KG1 (cell line): ENCODE measurements around the gene HTR3C.
"Not testable (repeated sequence)": the region's sequence is repeated elsewhere in the genome, so short reads cannot be mapped to it uniquely, and the experiment has no call there.

Source experiments
- DNase-seq: peaks from one replicate; lab custom pipeline; 2025; lab: John Stamatoyannopoulos, UW

The HTR3C gene

GRCh38 chr3:184031187-184031792 lies 21.6 kb upstream of the HTR3C start, which contains the start of gene HTR3D:
TSS of gene HTR3D (plus strand) at chr3:184031742. CDS start at chr3:184031742, 0 bp downstream.
- DNase-seq = no peak

GRCh38 chr3:184037816-184038215 lies 15.0 kb upstream of the HTR3C start:
- DNase-seq = no peak

DNA sequence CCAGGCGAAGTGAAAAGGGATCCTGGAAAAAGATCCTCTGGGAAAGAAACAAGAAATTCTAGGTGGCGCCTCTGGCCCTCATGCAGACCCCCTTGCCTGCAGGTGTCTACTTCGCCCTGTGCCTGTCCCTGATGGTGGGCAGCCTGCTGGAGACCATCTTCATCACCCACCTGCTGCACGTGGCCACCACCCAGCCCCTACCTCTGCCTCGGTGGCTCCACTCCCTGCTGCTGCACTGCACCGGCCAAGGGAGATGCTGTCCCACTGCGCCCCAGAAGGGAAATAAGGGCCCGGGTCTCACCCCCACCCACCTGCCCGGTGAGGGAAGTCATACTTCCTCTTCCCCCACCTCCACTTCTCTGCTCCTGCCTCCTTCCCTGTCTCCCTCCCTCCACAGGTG lies 14.5 kb upstream of the HTR3C start:
- DNase-seq = not testable (repeated sequence)

DNA sequence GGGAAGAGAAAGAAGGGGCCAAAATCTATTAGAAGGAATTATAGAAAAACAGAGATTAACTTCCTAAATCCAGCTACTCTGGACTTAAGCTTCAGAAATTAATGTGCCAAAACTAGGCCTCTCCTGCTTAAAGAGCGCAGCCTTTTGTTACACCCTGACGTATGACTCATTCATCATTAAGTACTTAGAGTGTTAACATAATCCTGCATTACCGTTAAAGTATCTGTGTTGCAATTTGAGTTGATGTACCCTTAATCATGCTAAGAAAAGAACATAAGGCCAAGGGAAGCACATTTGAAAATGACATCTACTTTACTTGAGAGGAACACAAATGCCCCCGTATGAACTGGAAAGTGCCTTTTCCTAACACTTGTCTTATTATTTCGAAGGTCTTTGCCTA lies 13.4 kb upstream of the HTR3C start:
- no peak for DNase-seq

DNA sequence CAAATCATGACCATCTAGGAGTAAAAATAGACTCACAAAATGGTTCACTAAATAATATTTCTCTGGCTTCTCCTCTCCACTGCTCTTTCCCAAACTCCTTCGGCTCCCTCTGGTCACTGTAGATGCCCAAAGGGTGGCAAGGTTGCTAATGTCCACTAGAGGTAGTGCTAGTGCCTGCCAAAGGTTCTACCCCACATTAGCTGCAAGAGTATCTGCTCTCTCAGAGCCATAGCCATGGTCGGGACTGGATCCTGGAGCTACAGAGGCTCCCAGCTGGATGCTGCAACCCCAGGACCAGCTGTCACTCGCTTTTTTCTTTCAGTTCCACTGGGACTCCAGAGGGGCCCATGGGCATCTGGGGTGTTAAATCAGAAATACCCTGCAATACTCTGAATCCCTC lies 12.8 kb upstream of the HTR3C start:
- DNase-seq = no peak

- DNase-seq = no peak
Observed at GRCh38 chr3:184042617-184043016, 10.2 kb upstream of the HTR3C start.

DNA sequence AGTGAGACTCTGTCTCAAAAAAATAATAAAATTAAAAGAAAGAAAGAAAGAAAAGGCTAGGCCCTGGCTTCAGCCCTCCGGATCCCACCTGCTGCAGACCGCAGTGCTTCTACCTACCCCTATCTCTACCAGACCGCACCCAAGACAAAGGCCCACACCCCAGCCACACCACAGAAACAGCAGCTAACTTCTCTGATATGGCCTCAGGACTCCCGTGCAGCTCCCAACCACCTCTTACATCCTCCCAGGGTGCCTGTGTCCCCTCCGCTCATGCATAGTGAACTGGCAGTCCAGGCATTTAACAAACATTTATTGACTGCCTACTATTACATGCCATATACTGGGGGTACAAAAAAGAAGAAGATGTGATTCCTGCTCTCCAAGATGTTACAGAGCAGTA lies 6.9 kb upstream of the HTR3C start:
- no peak for DNase-seq

DNA sequence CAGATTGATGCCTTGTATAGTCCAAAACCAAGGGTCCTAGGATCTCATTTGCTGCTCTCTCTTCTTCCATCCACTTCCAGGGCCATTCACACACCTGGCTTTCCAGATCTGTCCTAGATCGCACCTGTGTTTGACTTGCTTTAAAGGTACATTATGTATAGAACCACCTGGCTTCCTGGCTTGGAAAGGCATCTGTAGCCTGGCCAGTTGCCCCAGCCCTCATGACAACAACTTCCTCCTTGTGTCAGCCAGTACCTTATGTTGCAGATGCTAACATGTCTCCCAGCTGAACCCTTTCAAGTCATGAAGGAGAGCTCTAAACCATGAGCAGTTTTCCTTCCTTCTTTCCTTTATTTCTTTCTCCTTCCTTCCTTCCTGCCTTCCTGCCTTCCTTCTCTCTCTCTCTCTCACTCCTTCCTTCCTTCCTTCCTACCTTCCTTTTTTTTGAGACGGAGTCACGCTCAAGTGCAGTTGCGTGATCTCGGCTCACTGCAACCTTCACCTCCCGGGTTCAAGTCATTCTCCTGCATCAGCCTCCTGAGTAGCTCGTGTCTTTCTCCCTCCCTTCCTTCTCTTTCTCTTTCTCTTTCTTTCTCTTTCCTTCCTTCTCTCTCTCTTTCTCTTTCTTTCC lies 2.5 kb upstream of the HTR3C start:
- DNase-seq = no peak

- DNase-seq = no peak
Observed at GRCh38 chr3:184058029-184058428, 5.2 kb downstream of the HTR3C start.

DNA sequence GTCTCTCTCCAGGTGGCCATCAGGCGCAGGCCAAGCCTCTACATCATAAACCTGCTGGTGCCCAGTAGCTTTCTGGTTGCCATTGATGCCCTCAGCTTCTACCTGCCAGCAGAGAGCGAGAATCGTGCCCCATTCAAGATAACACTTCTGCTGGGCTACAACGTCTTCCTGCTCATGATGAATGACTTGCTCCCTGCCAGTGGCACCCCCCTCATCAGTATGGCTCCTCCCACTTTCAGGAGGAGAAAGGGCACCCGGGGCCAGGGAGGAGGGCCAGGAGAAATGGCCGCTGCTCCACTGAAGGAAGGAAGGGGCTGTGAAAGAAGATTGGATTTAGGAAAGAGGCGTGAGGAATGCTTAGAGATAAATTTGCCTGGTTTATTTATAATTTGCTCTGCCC lies 6.6 kb downstream of the HTR3C start:
- DNase-seq = no peak

- DNase-seq = no peak
Observed at GRCh38 chr3:184062637-184063036, 9.8 kb downstream of the HTR3C start.

DNA sequence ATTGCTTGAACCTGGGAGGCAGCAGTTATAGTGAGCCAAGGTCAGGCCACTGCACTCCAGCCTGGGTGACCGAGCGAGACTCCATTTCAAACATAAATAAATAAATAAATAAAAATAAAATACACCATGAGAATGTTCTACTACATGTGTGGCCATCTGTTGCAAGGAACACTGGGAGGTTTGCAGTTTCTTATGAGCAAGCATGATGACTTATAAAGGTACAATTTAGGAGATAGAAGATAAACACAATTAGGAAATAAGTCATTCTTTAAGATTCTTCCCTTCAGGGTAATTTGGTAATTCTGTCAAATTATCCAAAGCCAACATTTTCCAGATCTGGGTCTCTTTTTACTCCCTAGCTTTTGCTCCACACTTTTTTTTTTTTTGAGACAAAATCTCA lies 13.4 kb downstream of the HTR3C start:
- no peak for DNase-seq

DNA sequence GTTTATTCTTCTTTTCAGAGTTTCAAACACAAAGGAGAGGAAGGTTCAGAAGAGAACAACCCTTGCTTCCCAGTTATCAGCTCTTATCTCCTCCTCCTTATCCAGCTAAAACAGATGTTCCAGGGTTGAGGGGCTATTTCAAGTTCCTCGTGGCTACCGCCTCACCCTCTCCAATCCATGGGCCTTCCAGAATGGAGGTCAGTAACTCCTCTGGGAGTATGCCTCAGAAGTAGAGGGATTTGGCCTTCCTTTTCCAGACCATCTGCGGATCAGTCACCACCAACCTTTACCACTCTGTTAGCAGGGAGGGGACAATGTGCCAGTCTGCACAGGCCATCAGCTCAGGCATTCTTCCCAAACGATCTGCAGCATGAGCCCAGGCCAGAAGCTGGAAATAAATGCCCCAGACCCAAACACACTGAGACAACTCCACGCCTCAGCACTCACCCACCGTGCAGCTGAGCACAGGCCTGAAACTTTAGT lies 14.8 kb downstream of the HTR3C start:
- no peak for DNase-seq

- no peak for DNase-seq
Observed at GRCh38 chr3:184068344-184068743, 15.5 kb downstream of the HTR3C start.

DNA sequence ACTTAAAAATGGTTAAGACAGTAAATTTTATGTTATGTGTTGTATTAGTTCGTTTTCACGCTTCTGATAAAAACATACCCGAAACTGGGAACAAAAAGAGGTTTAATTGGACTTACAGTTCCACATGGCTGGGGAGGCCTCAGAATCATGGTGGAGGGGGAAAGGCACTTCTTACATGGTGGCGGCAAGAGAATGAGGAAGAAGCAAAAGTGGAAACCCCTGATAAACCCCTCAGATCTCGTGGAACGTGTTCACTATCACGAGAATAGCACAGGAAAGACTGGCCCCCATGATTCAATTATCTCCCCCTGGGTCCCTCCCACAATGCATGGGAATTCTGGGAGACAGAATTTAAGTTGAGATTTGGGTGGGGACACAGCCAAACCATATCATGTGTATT lies 18.3 kb downstream of the HTR3C start:
- DNase-seq = not testable (repeated sequence)

DNA sequence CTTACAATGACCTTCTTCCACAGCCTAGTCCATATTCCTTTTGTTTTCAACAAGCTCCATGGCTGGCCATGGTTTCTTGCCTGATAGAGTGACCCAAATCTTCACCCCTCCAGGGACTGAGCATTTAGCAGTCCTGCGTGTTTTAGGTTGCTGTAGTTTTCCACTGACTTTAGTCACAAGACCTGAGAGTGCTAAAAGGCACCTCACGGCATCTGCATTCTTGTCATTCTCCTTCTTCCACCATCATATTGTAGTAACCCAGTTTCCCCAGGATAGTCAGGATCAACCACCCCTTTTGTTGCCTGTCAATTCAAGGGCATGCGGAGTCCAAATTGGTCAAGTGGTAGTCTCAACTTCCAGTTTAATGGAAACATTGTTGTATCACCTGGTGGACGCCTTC lies 20.8 kb downstream of the HTR3C start:
- DNase-seq = no peak

DNA sequence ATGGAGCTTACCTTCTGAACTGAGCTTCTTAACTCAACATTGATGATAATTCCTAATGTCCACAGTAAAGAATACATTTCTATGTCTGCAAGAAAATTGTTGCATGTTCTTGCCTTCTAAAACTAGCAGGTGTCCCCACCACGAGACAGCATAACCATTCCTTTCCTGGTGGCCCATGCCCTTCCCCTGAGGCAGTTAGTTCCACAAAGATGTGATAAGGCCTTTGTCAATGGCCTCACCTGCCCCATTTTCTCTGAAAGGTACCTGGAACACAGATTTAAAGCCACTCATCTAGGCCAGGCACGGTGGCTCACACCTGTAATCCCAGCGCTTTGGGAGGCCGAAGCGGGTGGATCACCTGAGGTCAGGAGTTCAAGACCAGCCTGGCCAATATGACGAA lies 23.1 kb downstream of the HTR3C start:
- no peak for DNase-seq

DNA sequence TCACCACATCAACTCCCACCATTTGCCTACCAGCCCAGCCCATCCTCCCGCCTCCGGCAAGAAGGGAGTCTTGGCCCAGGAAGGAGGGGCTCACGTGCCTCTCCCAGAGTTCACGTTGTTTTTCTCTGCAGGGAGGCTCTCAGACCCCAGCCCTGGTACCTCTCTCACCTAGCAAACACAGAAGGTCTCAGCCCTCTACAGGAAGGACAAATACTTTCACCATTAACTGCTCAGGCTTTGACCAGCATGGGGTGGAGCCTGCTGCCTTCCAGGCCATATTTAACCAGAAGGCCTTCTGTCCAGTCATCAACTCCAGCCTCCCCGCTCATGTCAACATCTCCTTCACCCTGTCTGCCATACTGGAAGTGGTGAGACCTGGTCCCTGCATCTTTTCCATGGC lies 25.0 kb downstream of the HTR3C start:
- DNase-seq = no peak

- no peak for DNase-seq
Observed at GRCh38 chr3:184078851-184079250, 26.0 kb downstream of the HTR3C start.

DNA sequence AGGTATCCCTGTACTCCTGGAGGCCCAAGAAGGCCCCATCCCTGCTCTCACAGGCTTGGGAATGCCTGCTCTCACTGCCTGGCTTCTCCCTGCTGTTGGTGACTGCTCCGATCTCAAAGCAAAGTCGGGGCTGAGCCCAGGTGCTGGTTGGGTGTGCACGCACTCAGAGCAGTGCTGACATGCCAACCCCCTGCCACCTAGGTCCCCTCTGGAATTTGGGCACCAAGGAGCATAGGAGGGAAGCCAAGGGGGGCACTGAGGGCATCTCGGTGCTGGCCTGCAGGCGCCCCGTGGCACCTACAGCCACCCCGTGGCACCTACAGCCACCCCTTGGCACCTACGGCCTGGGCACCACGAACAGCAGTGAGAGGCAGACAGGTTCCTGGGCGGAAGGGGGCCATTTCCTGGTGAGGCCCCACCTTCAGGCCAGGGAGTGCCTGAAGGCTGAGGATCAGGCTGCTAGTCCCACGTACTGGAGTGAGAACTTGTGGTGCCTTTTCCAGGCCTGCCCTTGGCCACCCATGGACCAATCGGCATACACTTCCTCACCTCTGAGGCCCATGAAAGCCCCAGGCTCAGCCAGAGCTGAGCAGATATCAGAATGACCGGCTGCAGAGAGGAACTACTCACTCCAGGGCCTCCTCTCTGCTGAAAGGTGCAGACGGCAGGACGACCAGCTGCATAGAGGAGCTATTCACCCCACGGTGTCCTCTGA lies 28.4 kb downstream of the HTR3C start:
- DNase-seq = no peak

- DNase-seq = no peak
Observed at GRCh38 chr3:184082034-184082433, 29.2 kb downstream of the HTR3C start.

- no peak for DNase-seq
Observed at GRCh38 chr3:184082465-184082864, 29.6 kb downstream of the HTR3C start.

DNA sequence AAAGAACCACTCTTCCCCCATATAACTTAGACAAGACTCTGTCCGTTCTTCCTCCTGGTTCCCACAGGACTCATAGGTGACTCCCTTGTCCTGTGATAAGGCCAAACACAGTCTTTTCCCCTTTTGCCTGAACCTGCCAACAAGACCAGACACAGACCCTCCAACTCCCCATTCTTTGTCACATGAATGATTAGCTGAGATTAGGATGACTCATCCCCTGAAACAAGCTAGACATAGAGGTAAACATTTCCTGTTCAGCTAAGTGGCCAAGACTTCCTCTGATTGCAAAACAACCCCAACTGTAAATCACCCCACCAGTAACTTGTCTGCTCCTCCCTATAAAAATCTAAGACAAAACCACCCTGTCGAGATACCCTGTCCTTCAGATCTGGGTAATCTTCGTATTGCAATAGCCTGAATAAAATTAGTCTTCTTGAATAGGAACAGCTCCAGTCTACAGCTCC lies 32.6 kb downstream of the HTR3C start:
- DNase-seq = peak; percentile 17
